Astrocyte (in vitro differentiated cells and primary cell): ENCODE measurements around the gene ABHD12. TPM values are rescaled to one million over a fixed set of nuclear protein-coding genes. Genes with fewer than 3 reads are reported as not detected.

Source experiments
- DNase-seq: peaks from one replicate; pipeline ENCODE4 v3.0.0-alpha.2; 2010; ENCODE audit warnings: low read depth
- FAIRE-seq: peaks from 2 replicates; lab custom pipeline; 2011; peaks lifted over from hg19 to GRCh38; lab: Jason Lieb, UNC
- H2AFZ ChIP-seq: 2 replicates; pipeline ENCODE4 v1.6.0; 2012; ENCODE audit warnings: low read depth, low read length, inconsistent platforms
- H3K27ac ChIP-seq: 2 replicates; pipeline ENCODE4 v1.5.1; 2011; ENCODE audit warnings: low read depth, low read length, inconsistent platforms
- H3K27me3 ChIP-seq: 2 replicates; pipeline ENCODE4 v1.6.0; 2011; ENCODE audit warnings: low read length, inconsistent platforms; ENCODE audit not compliant: insufficient read depth
- H3K36me3 ChIP-seq: 2 replicates; pipeline ENCODE4 v1.5.1; 2011; ENCODE audit warnings: low read length, inconsistent platforms; ENCODE audit not compliant: insufficient read depth
- H3K4me1 ChIP-seq: 2 replicates; pipeline ENCODE4 v1.5.1; 2011; ENCODE audit warnings: low read length, inconsistent platforms; ENCODE audit not compliant: insufficient read depth
- H3K4me2 ChIP-seq: 2 replicates; pipeline ENCODE4 v1.6.0; 2012; ENCODE audit warnings: low read length, inconsistent platforms
- H3K4me3 ChIP-seq: 2 replicates; pipeline ENCODE4 v1.5.1; 2011; ENCODE audit warnings: low read depth, mild to moderate bottlenecking, low read length, inconsistent platforms; ENCODE audit not compliant: insufficient read depth
- H3K79me2 ChIP-seq: 2 replicates; pipeline ENCODE4 v1.6.0; 2012; ENCODE audit warnings: mild to moderate bottlenecking, low read length, inconsistent platforms; ENCODE audit not compliant: insufficient read depth
- H3K9ac ChIP-seq: 2 replicates; pipeline ENCODE4 v1.6.0; 2012; ENCODE audit warnings: mild to moderate bottlenecking, low read length, inconsistent platforms
- H3K9me3 ChIP-seq: 2 replicates; pipeline ENCODE4 v1.5.1; 2012; ENCODE audit warnings: low read depth, mild to moderate bottlenecking, low read length, inconsistent platforms; ENCODE audit not compliant: insufficient read depth
- H4K20me1 ChIP-seq: 2 replicates; pipeline ENCODE4 v1.6.0; 2012; ENCODE audit warnings: low read length, inconsistent platforms; ENCODE audit not compliant: insufficient read depth
- H3K27ac Mint-ChIP-seq: one replicate; pipeline ENCODE4 v1.8.0; 2021; ENCODE audit warnings: mild to moderate bottlenecking, mixed read lengths; ENCODE audit not compliant: unreplicated experiment
- H3K27me3 Mint-ChIP-seq: one replicate; pipeline ENCODE4 v1.8.0; 2021; ENCODE audit warnings: low read depth, mixed read lengths; ENCODE audit not compliant: unreplicated experiment
- H3K36me3 Mint-ChIP-seq: one replicate; pipeline ENCODE4 v1.8.0; 2021; ENCODE audit warnings: low read depth, mixed read lengths; ENCODE audit not compliant: unreplicated experiment
- H3K4me1 Mint-ChIP-seq: one replicate; pipeline ENCODE4 v1.8.0; 2021; ENCODE audit warnings: low read depth, mixed read lengths; ENCODE audit not compliant: unreplicated experiment
- H3K4me3 Mint-ChIP-seq: one replicate; pipeline ENCODE4 v1.8.0; 2021; ENCODE audit warnings: mild to moderate bottlenecking, moderate library complexity, mixed read lengths; ENCODE audit not compliant: unreplicated experiment
- H3K9me3 Mint-ChIP-seq: one replicate; pipeline ENCODE4 v1.8.0; 2021; ENCODE audit warnings: mild to moderate bottlenecking, mixed read lengths; ENCODE audit not compliant: unreplicated experiment
- CTCF ChIP-seq: IDR thresholded peaks from 2 replicates; pipeline ENCODE4 v1.5.1; 2011; ENCODE audit warnings: low read depth, mild to moderate bottlenecking, inconsistent platforms, low read length, moderate library complexity; ENCODE audit not compliant: insufficient read depth
- EZH2 ChIP-seq: IDR thresholded peaks from 2 replicates; pipeline ENCODE4 v1.6.1; 2012; ENCODE audit warnings: mild to moderate bottlenecking, low read length, inconsistent platforms; ENCODE audit not compliant: insufficient read depth
- total RNA-seq: library from RNA; stranded (reverse); gene quantifications from 2 replicates; pipeline ENCODE4 v1.2.1, GENCODE V29; 2021

Gene ABHD12
- total RNA-seq, 1 donor from 2014 or later: 98.1 TPM

- no peaks in the 10 kb centered on the region for H3K9me3 ChIP-seq
- H3K36me3 ChIP-seq: no peaks in the 10 kb centered on the region
- H3K27me3 ChIP-seq: no peaks in the 10 kb centered on the region
- FAIRE-seq: no peak
- no peak overlapping the region for H3K27ac ChIP-seq
- Mint-ChIP-seq H3K27ac (no peak overlapping the region), H3K27me3 (no peaks in the 10 kb centered on the region), H3K9me3 (no peaks in the 10 kb centered on the region), H3K4me3 (no peak overlapping the region), H3K36me3 (peaks cover 4% of the 10 kb centered on the region), H3K4me1 (peaks cover 18% of the 10 kb centered on the region)
- TF ChIP-seq EZH2 (no peak), CTCF (no peak)
- no peak for DNase-seq
- H3K4me3 ChIP-seq: no peak overlapping the region
- H3K9ac ChIP-seq: no peak overlapping the region
- H3K4me2 ChIP-seq: no peak overlapping the region
- H3K4me1 ChIP-seq: no peaks in the 10 kb centered on the region
- no peak overlapping the region for H2AFZ ChIP-seq
- peaks cover 74% of the 10 kb centered on the region for H3K79me2 ChIP-seq
- peaks cover 33% of the 10 kb centered on the region for H4K20me1 ChIP-seq
Measured at GRCh38 chr20:25353353-25353746, 37.3 kb downstream of the ABHD12 start.

GRCh38 chr20:25352746-25353145, 37.9 kb downstream of the ABHD12 start:
- Histone ChIP-seq H3K27ac (no peak overlapping the region), H4K20me1 (peaks cover 33% of the 10 kb centered on the region), H2AFZ (no peak overlapping the region), H3K4me3 (no peak overlapping the region), H3K79me2 (peaks cover 71% of the 10 kb centered on the region), H3K36me3 (no peaks in the 10 kb centered on the region), H3K4me2 (no peak overlapping the region), H3K4me1 (no peaks in the 10 kb centered on the region), H3K9me3 (no peaks in the 10 kb centered on the region), H3K27me3 (no peaks in the 10 kb centered on the region), H3K9ac (no peak overlapping the region)
- H3K4me1 Mint-ChIP-seq: peaks cover 18% of the 10 kb centered on the region
- H3K9me3 Mint-ChIP-seq: no peaks in the 10 kb centered on the region
- DNase-seq (no peak), FAIRE-seq (no peak)
- TF ChIP-seq CTCF: no peak
- TF ChIP-seq EZH2: no peak
- no peaks in the 10 kb centered on the region for H3K27me3 Mint-ChIP-seq
- no peak overlapping the region for H3K4me3 Mint-ChIP-seq
- no peak overlapping the region for H3K27ac Mint-ChIP-seq
- H3K36me3 Mint-ChIP-seq: peaks cover 2% of the 10 kb centered on the region

GRCh38 chr20:25351024-25351360, 39.6 kb downstream of the ABHD12 start:
- Mint-ChIP-seq H3K4me1 (peaks cover 12% of the 10 kb centered on the region), H3K27ac (no peak overlapping the region), H3K4me3 (no peak overlapping the region), H3K27me3 (no peaks in the 10 kb centered on the region), H3K9me3 (no peaks in the 10 kb centered on the region), H3K36me3 (peaks cover 2% of the 10 kb centered on the region)
- H3K4me2 ChIP-seq: no peak overlapping the region
- H2AFZ ChIP-seq: no peak overlapping the region
- peaks cover 21% of the 10 kb centered on the region for H4K20me1 ChIP-seq
- TF ChIP-seq EZH2 (no peak), CTCF (no peak)
- FAIRE-seq (no peak), DNase-seq (no peak)
- H3K4me1 ChIP-seq: no peaks in the 10 kb centered on the region
- H3K27me3 ChIP-seq: no peaks in the 10 kb centered on the region
- H3K36me3 ChIP-seq: no peaks in the 10 kb centered on the region
- no peak overlapping the region for H3K9ac ChIP-seq
- H3K9me3 ChIP-seq: no peaks in the 10 kb centered on the region
- no peak overlapping the region for H3K4me3 ChIP-seq
- peaks cover 70% of the 10 kb centered on the region for H3K79me2 ChIP-seq
- H3K27ac ChIP-seq: no peak overlapping the region
